ENCODE data around the gene ATR.
"Not testable (repeated sequence)": the region's sequence is repeated elsewhere in the genome, so short reads cannot be mapped to it uniquely, and the experiment has no call there.

The ATR gene

GRCh38 chr3:142417302-142417701, 161.2 kb downstream of the ATR start:
- Histone ChIP-seq H3K27ac (replicated peaks) (no peak overlapping the region), H3K27me3 (ENCODE audit: insufficient read depth, poor library complexity, severe bottlenecking) (no peaks in the 10 kb centered on the region), H3K4me3 (replicated peaks; ENCODE audit: insufficient read depth, low read length) (no peak overlapping the region)
- TF ChIP-seq POLR2AphosphoS5 (IDR thresholded peaks at IDR 0.05; ENCODE audit: low read depth) (no peak), GABPA (IDR thresholded peaks at IDR 0.05; ENCODE audit: low read depth) (no peak), REST (IDR thresholded peaks at IDR 0.05; ENCODE audit: insufficient replicate concordance, low read depth) (no peak), SPI1 (IDR thresholded peaks at IDR 0.05; ENCODE audit: borderline replicate concordance, low read depth) (no peak), CTCF (IDR thresholded peaks at IDR 0.05; ENCODE audit: insufficient read depth, low read length) (no peak)
- DNase-seq (ENCODE audit: low read depth in 1 of 2, low spot score in 1 of 2): no peak

- not testable (repeated sequence) for H3K27me3 ChIP-seq (ENCODE audit: insufficient read depth, poor library complexity, severe bottlenecking); H3K4me3 ChIP-seq (replicated peaks; ENCODE audit: insufficient read depth, low read length); DNase-seq (ENCODE audit: low read depth in 1 of 2, low spot score in 1 of 2); H3K27ac ChIP-seq (replicated peaks)
Measured at GRCh38 chr3:142400537-142400936, 178.0 kb downstream of the ATR start.

All from HL-60 (cell line).